Vagina (tissue), 2 donors: ENCODE measurements around the gene CELF1.

Source experiments
- CTCF ChIP-seq, 3 experiments: fragments of 450-650 bp in 2 of 3; fragments of 200-600 bp in 1 of 3; sonication (generic) in 1 of 3; IDR thresholded peaks; one replicate each; pipeline ENCODE4 v1.5.1; 2017 to 2019; ENCODE audit warnings: antibody characterized with exemption in 3 of 3, mild to moderate bottlenecking in 2 of 3, moderate library complexity in 2 of 3
- POLR2A ChIP-seq, 2 donors: fragments of 450-650 bp; IDR thresholded peaks; one replicate each; pipeline ENCODE4 v1.6.1; 2017; ENCODE audit warnings: antibody characterized with exemption in 2 of 2, mild to moderate bottlenecking in 2 of 2, moderate library complexity in 2 of 2
- POLR2AphosphoS5 ChIP-seq, 2 donors: sonication (generic); formaldehyde crosslinking; IDR thresholded peaks; one replicate each; pipeline ENCODE4 v1.9.0; 2017; ENCODE audit warnings: antibody characterized with exemption in 2 of 2, mild to moderate bottlenecking in 2 of 2, low read depth in 1 of 2; ENCODE audit not compliant: insufficient read depth in 1 of 2

- no peak for TF ChIP-seq POLR2A (IDR thresholded peaks at IDR 0.05)
- TF ChIP-seq CTCF (IDR thresholded peaks at IDR 0.05) = no peak
- TF ChIP-seq POLR2AphosphoS5 (IDR thresholded peaks at IDR 0.05; ENCODE audit: insufficient read depth in 1 of 2, low read depth in 1 of 2) = no peak
Observed at GRCh38 chr11:47589118-47589517, 36.2 kb upstream of the CELF1 start.
